Amniotic epithelial cell (primary cell): ENCODE results near the gene PEAR1.

ENCODE experiments used
- DNase-seq: peaks from one replicate; pipeline ENCODE4 v3.0.0-alpha.2; 2010; ENCODE audit warnings: low read depth

Gene PEAR1

DNA sequence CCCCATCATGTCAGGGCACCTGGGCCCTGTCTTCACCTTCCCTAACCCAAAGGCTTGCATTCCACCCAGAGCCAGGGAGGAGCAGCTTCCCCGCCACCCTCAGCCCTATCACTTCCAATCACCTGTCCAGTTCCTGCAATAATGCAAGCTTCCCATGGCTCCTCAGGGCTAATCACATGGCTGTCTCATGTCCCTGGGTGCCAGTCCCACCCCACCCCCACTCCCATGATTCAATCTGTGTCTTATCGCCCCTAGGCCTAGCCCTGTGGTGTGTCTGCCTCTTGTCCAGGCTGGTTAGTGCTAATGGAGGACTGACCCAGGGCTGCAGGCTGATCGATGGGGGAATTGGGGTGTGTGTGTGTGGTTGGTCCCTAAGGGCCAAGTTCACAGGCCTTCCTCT is 11.0 kb upstream of the PEAR1 start:
- no peak for DNase-seq

DNA sequence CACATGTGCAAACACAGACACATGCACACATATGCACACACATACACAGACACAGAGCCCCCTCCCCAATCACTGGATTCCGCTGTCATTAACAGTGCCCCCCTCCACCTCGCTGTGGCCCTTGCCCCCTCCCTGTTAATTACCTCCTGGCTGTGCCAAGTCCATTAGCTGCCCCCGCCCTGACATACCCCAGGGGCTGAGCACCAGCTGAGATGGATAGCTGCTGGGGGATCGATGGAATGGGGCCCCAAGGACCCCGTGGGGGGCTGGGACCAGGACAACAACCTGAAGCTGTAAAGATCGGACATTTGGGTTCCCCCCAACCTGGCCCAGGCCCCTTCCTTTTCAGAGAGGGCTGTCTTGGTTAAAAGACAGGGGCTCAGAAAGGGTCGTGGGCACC is 9.6 kb upstream of the PEAR1 start:
- DNase-seq, result no peak

DNA sequence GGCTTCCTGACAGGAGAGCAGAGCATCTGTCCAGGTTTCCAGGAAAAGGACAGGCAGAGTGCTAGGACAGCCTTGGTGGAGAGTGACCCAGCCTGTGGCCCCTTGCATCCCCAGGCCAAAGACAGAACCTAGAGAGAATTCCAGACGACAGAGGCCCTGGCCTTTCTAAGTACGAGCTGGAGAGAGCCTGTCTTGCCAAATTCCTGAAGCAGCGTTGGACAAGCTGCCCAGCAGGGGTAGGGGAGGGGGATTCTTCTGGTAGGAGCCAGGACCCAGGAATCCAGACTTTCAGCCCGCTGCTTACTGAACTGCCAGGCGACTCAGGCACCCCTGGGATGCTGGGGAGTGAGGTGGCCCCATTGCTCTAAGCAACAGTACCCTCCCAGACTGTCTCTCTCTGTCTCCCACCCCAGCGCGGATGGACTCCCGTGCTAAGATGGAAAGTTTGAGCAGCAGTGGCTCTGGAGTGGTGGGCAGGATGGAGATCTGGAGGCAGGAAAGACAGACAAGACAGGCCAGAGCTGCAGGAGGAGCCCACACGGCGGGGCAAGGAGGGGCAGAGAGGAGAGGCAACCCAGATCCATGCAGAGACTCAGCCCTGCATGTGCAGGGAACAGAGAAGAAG is 8.8 kb upstream of the PEAR1 start:
- no peak for DNase-seq

DNA sequence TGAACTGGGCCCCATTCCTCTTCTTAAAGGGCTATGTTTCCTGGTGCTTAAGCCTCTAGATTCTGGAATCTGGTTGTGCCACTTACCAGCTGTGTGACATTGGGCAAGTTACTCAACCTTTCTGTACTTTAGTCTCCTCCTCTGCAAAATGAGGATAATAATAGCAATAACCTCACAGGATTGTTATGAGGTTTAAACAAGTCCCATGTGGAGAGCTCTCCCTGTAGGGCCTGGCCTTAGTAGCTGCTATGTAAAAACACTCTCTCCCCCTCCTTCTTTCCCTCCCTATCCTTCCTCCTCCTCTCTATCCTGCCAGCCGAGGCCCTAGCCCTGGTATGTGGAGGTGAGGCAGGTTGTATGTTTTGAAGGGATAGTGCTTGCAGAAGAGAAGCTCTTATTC is 8.2 kb upstream of the PEAR1 start:
- DNase-seq, result no peak

DNA sequence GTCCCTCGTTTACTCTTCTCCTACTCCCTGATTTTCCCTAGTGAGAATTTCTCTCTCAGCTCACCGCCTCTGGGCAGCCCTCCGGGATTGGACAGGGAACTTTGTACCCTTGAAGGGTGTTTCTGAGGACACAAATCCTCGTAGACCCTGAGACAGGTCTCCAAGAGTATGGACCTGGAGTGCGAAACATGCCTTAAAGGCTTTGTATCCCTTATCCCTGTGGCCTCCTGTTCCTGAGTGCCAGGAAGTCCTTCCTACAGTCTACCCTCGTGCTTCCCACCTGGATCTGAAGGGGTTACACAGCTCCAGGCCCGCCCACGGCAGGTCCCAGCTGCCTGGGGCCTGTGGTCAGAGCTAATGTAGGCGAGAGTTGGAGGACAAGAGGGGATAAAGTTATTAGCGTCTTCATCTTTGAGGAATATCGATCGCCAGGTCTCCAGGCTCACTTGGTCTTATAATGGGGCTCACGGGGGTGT is 7.6 kb upstream of the PEAR1 start:
- no peak for DNase-seq

DNA sequence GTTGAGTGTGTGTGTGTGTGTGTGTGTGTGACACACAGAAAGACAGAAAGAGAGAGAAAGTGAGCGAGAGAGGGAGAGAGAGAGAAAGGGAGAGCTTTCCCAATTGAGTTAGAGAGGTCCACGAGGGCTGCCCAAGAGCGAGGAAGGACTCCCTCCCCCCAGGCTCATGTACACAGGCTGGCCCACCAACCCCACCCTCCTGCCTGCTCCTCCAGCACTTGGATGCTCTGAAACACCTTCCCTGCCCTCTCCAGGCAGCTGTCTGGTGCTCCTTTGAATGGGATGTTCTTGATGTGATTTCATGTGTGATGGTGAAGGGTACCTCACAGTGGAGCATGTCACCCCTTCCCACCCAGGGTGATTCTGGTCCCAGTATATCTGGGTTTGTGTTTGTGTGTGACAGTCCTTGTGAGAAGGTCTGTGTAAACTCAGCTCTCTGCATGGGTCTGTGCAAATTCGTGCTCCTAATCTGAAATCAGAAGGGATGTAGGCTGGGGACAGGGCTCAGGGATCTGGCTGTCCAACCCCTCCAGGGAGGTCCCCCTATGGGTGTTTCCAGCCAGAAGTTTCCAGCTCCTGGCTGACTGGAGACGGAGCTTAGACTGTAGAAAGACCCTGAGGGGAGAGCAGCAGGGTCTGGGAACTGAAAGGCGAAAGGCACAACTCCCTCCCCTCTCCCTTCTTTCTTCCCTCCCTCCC is 6.8 kb upstream of the PEAR1 start:
- no peak for DNase-seq

DNA sequence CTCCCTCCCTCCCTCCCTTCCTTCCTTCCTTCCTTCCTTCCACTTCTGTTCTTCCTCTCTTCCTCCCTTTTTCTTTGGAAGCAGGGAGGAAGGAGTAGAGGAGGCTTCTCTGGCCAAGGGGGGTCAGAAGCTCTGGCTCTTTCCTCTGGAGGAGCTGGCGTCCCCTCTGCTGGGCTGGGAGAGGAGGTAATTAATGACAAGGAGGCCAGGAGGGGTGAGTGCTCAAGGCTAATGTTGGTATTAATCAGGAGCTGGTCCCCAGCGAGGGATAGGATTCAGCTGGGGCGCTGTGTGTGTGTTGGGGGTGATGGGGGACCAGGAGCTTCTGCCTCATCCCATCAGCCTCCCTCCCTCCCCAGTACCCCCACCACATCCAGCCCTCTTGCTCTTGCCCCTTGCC is 6.2 kb upstream of the PEAR1 start:
- no peak for DNase-seq

DNA sequence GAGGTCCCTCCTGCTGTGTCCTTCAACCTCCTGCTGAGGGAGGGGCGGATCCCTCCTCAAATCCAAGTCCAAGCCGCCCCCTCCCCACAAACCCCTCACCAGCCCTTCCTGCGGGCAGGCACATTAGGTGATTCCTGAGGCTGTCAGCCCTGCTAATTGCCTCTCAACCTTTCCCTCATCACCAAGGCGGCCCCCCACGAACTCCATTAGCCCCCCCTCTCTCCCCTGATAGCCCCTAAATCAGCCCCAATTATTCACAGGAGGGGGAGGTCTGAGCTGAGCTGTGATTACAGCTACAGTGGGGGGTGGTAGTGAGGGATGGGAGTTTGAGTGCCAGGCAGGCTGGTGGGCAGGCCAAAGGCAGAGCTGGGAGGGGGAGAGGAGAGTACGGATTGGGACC is 5.8 kb upstream of the PEAR1 start:
- DNase-seq, result no peak

DNA sequence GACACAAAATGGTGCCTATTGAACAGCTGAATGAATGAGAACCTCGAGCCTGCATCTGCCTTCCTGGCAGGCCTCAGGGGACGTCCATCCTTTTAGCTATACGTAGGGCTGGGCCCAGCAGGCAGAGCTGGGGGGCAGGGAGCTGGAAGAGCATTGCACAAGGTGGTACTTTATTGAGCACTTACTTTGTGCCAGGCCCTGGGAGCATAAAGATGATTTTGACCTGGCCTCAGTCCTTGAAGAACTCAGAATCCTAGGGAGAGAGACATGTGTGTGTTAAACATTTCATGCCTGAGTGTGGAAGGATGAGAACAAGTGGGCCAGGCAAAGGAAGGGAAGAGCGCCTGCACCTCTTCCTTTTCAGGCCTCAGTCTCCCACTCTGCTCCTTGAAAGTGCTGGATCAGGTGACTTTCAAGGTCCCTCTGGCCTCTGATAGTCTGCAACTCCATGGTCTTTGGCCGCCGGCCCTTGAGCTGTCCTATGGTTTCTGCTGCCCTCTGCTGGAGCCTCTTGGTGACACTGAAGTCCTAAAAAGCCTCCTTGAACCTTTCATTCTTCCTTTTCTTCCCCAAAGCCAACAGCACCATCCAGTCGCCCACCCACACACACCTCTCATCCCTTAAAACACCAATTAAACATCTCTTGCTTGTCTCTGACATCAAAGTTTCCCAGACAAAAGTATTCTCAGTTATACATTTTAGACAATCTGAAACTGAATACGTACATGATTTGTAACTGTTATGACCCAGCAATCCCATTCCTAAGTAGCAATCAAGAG is 3.5 kb upstream of the PEAR1 start:
- DNase-seq, result peak; percentile 73

DNA sequence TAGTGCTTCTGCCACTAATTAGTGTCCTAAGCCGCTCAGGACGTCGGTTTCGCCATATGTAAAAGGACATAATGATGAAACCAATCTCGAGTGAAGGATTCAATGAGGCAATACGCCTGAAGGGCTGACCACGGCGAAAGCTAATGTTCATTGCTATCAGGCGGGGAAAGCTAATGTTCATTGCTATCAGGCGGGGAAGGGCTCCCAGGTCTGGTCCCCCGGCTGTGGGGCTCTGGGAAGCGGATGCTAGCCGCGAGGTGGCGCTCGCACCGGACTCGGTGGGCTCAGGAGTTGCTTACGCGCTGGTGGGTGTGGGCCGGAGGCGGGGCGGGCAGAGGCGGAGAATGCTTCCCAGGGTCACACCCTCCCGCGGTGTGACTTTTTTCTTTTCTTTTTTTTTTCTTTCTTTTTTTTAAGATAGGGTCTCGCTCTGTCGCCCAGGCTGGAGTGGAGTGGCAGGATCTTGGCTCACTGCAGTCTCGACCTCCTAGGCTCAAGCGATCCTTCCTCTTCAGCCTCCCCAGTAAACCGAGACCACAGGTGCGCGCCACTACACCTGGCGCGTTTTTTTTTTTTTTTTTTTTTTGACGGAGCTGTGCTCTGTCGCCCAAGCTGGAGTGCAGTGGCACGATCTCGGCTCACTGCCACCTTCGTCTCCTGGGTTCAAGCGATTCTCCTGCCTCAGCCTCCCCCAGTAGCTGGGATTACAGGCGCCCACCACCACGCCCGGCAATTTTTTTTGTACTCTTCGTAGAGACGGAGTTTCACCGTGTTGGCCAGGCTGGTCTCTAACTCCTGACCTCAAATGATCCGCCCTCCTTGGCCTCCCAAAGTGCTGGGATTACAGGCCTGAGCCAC is 1.1 kb upstream of the PEAR1 start:
- peak; percentile 79 for DNase-seq

DNA sequence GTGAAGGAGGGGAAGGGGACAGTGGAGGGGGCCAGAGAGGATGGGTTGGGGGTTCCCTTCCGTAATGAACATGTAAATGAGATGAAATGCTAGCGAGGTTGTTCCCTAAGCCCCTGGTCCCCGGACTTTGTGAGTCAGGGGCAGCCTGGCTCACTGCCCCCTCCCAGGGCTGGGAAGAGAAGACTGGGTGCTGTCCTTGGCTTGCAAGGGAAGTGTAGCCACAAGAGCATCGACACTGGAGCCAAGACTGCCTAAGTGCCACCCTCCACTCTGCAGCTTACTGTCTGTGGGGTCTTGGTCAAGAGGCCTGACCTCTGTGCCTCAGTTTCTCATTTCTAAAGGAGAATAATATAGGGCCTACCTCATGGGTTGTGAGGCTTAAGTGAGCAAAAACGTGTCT is 483 bp downstream of the PEAR1 start:
- DNase-seq, result no peak

DNA sequence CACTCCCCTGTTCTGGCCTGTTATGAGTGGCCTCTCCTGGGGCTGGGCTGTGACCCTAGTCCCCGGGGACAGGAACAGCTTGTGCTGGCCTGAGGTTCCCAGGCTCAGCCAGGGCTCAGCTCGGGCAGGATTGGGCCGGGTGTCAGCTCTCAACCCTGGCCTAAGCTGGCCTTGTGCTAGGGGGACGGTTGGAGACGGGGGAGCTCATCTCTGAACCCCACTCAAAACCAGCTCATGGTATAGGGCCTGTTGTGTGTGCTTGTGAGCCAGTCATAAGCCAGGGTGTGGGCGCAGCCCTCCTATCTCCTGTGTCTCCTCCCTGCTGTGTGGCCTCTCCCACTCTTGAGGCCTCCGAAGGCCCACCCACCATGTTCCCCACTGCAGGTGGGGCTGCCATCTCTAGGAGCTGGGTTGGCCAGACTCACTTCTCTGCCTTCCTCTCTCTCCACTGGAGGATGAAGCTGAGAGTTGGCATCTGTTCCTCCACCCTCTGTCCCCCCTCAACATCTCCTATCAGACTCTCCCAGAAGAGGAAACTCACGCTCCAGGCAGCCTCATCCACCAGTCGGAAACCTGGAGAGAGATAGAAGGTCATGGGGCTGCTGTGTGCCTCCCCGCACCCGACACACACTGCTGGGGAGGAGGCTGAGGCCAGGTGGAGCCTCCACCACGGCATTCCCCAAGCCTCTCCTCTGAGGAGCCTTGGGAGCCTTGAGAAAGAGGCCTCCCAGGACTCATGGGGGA is 1.4 kb downstream of the PEAR1 start:
- peak; percentile 65 for DNase-seq

DNA sequence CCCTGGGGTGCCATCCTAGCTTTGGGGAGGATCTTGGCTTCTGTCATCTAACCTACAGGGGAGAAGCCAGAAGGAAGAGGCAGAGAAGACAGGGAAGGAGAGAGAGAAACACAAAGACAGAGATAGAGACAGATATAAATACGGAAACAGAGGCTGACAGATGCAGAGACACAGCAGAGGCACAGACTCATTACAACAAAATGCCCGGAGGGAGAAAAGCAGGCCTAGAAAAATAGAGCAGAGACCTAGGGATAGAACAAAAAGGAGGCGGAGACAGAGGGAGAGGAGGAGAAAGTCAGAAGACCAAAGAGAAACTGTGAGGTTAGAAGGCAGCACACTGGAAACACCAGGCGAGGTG is 1.9 kb downstream of the PEAR1 start:
- peak; percentile 32 for DNase-seq

DNA sequence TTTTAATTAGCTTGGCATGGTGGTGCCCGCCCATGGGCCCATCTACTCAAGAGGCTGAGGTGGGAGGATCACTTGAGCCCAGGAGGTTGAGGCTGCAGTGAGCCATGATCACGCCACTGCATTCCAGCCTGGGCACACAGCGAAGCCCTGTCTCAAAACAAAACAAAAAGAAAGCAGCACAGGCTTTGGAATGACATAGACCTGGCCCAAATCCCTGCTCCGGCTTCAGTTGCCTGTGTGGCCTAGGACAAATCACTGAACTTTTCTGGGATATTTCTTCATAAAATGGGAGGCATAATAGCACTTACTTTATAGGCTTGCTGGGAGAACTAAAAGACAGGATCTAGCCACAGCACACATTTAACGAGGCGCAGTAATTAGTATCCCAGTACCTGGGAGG is 2.4 kb downstream of the PEAR1 start:
- DNase-seq, result no peak

DNA sequence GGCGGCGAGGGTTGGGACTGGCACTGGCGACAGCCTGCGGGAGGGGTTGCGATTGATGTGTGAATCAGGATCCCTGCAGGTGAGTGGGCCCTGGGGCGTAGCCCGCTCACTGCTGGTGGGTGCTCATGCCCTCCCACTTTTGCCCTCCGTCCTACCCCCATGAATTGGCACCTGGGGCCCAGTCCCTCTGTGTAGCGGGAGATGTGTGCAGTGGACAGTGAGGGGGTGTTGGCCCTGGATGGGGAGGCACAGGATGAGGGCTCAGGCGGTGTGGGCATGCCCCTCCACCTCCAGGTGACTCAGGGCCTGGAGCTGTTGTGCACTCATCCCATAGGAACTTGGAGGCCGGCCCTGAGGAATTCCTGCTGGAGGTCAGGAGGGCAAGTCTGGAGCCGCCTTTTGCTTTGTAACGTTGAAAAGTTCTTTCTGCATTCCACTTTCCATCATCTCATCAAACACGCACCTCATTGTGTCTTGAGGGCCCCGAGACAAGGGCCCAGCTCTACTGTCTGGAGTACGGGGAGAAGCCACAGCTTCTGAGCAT is 3.0 kb downstream of the PEAR1 start:
- peak; percentile 94 for DNase-seq

DNA sequence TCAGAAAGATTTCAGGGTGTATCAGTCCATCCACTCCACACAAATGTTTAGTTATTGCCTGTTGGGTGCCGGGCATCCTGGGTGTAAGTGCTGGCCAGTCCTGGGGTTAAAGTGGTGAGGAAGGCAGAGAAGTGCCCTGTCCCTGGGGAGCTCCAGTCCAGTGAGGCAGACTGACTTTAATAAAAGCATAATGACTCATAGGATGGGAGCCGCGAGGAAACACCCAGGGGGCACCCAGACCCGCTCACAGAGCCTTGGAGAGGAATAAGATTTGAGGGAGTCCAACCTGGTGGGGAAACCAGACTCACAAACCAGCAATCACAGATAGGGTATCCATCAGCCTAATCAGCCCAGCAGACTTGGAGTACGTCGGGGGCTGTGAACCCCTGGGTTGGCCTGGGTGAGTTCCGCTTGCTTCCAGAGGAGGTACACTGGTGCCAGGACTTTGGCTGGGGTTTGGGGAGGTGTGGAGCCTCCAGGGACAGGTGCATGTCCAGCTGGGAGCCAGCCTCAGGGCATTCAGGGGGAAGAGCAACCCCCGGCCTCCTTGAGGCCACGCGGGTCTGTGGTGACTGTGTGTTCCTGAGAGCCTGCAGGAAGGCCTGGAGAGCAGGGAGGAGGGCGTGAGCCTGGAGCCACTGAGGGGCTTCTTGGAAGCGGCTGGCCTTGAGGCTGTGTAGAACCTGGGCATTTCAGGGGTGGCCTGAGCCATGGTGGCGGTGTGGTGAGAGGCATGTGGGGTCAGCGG is 3.7 kb downstream of the PEAR1 start:
- DNase-seq, result peak; percentile 53

DNA sequence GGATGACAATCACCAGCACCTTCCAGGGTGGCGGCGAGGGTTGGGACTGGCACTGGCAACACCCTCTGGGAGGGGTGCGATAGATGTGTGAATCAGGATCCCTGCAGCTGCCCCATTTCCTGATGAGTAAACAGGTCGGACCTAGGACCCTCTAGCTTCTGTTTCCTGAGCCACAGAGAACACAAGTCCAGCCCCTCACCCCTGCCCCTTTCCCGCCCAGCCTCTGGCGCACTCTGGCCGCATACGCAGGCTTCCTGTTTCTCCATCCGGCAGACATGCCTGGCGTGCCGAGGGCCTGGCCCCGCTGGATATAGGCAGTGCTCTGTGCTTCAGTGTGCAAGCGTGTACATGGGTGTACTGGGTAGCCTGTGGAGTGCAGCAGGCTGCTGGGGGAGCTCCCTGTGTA is 4.6 kb downstream of the PEAR1 start:
- DNase-seq, result peak; percentile 54

DNA sequence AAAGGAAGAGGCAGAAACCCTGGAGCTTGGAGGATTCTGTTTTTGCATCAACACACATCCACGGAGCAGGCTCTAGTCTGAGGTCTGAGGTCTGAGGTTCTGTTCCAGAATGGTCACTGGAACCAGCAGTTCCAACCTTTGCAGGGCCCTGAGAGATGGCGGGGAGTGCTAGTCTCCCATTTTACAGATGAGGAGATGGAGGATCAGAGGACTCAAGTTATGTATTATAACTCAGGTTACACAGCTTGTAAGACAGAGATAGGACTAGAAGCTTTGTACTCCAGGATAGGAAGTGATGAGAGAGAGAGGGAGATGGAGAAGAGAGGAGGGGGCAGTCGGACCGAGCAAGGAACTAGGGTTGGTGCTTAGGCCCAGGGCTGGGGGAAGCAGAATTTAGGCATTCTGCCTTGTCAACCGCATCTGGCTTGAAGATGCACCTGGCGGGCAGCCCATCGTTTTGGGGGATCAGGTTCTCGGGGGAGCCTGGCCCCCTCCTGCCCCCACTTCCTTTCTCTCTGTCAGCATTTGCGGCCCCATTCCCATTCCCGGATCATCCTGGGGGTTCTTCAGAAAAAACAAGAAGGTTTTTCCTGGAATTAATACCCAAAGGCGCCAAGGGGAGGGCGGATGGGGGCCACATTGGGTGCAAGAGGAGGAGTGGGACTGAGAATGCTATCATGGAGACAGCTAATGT is 5.6 kb downstream of the PEAR1 start:
- no peak for DNase-seq

DNA sequence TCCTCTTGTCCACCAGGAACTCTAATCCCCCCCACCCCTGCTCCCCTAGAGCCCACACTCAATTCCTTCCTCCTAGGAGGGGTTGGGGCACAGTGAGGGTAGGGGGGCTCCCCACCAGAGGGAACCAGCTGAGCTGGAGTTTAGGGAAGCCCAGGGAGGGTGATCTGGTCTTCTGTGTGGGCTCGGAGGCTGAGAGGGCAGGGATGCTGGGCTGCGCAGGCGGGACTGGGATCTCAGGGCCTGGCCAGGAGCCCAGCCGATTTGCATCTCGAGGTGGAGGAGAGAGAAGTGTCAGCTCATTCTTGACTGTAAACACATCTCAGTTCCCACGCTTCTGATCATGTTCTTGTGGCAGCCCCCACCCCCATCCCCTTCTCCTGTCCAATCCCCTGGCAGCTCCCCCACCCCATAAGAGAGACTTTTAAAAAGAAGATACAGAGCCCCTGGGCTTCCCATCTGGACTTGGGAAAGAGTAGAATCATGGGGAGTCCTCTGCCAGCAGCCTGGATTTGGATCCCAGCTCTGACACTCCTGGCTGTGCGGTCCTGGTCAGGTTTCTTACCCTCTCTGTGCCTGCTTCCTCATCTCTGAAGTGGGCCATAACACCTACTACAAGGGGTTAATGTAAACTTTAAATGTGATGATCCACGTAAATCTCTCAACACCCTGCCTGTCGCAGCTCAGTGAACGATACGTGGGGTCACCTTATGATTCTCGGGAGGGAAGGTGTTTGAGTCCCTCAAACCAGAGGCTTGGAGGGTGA is 6.6 kb downstream of the PEAR1 start:
- DNase-seq, result peak; percentile 72
